ENCODE measurements around the gene PCNX3. TPM values are rescaled to one million over a fixed set of nuclear protein-coding genes. Genes with fewer than 3 reads are reported as not detected.
A peak's percentile ranks its signal among the peaks of the same experiment; 100 is the strongest.

Gene PCNX3
- total and polyA plus RNA-seq, 10 of the 15 experiments (the other 5 are each of a cell fraction or from before 2014, with no cell fraction given) = 0.03 to 46.6 (median 8.4) TPM

DNA sequence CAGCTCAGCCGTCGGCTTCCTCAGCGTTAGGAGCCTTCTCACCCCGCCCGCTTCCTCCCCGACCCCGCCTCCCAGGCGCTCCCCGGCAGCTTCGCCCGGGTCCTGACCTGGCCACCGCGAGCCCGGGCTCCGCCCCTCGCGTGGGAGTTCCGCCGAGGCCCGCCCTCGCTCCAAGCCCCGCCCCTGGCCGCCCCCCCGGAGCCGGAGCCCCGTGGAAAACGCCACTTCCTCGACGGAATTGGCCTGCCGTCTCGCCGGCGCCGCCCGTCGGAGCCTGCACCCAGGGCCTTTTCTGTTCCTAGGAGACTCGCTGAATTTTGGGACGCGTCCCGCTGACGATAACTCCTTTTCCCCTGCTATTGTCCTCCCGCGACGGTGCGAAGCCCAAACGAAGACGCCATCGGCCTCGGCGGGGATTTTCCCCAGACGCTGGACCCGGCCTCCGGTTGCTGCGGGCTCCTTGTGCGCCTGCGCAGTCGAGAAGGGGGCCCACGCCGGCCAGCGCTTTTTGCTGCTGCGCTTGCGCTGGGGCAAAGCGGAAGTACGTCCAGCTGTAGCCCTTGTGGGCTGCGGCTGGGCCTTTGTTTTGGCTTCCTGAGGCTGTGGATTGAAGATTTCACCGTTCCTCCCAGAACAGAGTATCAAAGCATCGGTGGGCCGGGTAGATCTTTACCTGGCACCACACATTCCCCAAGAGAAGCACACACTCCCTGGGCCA lies 37.1 kb downstream of the PCNX3 start (continued):
- TF ChIP-seq, protein P1, sequence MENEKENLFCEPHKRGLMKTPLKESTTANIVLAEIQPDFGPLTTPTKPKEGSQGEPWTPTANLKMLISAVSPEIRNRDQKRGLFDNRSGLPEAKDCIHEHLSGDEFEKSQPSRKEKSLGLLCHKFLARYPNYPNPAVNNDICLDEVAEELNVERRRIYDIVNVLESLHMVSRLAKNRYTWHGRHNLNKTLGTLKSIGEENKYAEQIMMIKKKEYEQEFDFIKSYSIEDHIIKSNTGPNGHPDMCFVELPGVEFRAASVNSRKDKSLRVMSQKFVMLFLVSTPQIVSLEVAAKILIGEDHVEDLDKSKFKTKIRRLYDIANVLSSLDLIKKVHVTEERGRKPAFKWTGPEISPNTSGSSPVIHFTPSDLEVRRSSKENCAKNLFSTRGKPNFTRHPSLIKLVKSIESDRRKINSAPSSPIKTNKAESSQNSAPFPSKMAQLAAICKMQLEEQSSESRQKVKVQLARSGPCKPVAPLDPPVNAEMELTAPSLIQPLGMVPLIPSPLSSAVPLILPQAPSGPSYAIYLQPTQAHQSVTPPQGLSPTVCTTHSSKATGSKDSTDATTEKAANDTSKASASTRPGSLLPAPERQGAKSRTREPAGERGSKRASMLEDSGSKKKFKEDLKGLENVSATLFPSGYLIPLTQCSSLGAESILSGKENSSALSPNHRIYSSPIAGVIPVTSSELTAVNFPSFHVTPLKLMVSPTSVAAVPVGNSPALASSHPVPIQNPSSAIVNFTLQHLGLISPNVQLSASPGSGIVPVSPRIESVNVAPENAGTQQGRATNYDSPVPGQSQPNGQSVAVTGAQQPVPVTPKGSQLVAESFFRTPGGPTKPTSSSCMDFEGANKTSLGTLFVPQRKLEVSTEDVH (IDR thresholded peaks at IDR 0.05; ENCODE audit: low read depth, partially characterized antibody) = peak; percentile 35
- TF ChIP-seq CBX5 (IDR thresholded peaks at IDR 0.05; ENCODE audit: low read depth) = no peak
- TF ChIP-seq RCOR1 (conservative IDR thresholded peaks at IDR 0.05; ENCODE audit: low read depth, low read length) = no peak
- TF ChIP-seq, protein P2, sequence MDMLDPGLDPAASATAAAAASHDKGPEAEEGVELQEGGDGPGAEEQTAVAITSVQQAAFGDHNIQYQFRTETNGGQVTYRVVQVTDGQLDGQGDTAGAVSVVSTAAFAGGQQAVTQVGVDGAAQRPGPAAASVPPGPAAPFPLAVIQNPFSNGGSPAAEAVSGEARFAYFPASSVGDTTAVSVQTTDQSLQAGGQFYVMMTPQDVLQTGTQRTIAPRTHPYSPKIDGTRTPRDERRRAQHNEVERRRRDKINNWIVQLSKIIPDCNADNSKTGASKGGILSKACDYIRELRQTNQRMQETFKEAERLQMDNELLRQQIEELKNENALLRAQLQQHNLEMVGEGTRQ (IDR thresholded peaks at IDR 0.05; ENCODE audit: borderline replicate concordance, low read depth, low read length) = no peak
- TF ChIP-seq, protein P3, sequence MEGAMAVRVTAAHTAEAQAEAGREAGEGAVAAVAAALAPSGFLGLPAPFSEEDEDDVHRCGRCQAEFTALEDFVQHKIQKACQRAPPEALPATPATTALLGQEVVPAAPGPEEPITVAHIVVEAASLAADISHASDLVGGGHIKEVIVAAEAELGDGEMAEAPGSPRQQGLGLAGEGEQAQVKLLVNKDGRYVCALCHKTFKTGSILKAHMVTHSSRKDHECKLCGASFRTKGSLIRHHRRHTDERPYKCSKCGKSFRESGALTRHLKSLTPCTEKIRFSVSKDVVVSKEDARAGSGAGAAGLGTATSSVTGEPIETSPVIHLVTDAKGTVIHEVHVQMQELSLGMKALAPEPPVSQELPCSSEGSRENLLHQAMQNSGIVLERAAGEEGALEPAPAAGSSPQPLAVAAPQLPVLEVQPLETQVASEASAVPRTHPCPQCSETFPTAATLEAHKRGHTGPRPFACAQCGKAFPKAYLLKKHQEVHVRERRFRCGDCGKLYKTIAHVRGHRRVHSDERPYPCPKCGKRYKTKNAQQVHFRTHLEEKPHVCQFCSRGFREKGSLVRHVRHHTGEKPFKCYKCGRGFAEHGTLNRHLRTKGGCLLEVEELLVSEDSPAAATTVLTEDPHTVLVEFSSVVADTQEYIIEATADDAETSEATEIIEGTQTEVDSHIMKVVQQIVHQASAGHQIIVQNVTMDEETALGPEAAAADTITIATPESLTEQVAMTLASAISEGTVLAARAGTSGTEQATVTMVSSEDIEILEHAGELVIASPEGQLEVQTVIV (IDR thresholded peaks at IDR 0.05; ENCODE audit: borderline replicate concordance, partially characterized antibody) = no peak
- TF ChIP-seq, protein P4, sequence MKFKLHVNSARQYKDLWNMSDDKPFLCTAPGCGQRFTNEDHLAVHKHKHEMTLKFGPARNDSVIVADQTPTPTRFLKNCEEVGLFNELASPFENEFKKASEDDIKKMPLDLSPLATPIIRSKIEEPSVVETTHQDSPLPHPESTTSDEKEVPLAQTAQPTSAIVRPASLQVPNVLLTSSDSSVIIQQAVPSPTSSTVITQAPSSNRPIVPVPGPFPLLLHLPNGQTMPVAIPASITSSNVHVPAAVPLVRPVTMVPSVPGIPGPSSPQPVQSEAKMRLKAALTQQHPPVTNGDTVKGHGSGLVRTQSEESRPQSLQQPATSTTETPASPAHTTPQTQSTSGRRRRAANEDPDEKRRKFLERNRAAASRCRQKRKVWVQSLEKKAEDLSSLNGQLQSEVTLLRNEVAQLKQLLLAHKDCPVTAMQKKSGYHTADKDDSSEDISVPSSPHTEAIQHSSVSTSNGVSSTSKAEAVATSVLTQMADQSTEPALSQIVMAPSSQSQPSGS (IDR thresholded peaks at IDR 0.05; ENCODE audit: low read length) = peak; percentile 24; the same call in 1 of the 2 replicates
- TF ChIP-seq ZBED1 (IDR thresholded peaks at IDR 0.05; ENCODE audit: borderline replicate concordance) = peak; percentile 23; the same call in 1 of the 2 replicates
- TF ChIP-seq SIN3A (IDR thresholded peaks at IDR 0.05; ENCODE audit: low read depth, low read length) = peak; percentile 69; the same call in 1 of the 2 replicates
- TF ChIP-seq SMC3 (IDR thresholded peaks at IDR 0.05; ENCODE audit: borderline replicate concordance, low read length) = no peak
- TF ChIP-seq ATF7 (IDR thresholded peaks at IDR 0.05; ENCODE audit: low read depth) = peak; percentile 48; the same call in 1 of the 2 replicates
- peak; percentile 46; the same call in 1 of the 2 replicates for TF ChIP-seq TCF12 (IDR thresholded peaks at IDR 0.05; ENCODE audit: low read depth, low read length)
- TF ChIP-seq NR2C1 (IDR thresholded peaks at IDR 0.05) = peak; percentile 24; the same call in 1 of the 2 replicates
- 0 out of 2 replicates have a peak, but pooled peaks have one; percentile 21 for TF ChIP-seq ZNF24 (IDR thresholded peaks at IDR 0.05)
- TF ChIP-seq HDAC6 (IDR thresholded peaks at IDR 0.05; ENCODE audit: unreplicated experiment) = no peak
- TF ChIP-seq, protein P5, sequence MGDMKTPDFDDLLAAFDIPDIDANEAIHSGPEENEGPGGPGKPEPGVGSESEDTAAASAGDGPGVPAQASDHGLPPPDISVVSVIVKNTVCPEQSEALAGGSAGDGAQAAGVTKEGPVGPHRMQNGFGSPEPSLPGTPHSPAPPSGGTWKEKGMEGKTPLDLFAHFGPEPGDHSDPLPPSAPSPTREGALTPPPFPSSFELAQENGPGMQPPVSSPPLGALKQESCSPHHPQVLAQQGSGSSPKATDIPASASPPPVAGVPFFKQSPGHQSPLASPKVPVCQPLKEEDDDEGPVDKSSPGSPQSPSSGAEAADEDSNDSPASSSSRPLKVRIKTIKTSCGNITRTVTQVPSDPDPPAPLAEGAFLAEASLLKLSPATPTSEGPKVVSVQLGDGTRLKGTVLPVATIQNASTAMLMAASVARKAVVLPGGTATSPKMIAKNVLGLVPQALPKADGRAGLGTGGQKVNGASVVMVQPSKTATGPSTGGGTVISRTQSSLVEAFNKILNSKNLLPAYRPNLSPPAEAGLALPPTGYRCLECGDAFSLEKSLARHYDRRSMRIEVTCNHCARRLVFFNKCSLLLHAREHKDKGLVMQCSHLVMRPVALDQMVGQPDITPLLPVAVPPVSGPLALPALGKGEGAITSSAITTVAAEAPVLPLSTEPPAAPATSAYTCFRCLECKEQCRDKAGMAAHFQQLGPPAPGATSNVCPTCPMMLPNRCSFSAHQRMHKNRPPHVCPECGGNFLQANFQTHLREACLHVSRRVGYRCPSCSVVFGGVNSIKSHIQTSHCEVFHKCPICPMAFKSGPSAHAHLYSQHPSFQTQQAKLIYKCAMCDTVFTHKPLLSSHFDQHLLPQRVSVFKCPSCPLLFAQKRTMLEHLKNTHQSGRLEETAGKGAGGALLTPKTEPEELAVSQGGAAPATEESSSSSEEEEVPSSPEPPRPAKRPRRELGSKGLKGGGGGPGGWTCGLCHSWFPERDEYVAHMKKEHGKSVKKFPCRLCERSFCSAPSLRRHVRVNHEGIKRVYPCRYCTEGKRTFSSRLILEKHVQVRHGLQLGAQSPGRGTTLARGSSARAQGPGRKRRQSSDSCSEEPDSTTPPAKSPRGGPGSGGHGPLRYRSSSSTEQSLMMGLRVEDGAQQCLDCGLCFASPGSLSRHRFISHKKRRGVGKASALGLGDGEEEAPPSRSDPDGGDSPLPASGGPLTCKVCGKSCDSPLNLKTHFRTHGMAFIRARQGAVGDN (IDR thresholded peaks at IDR 0.05) = peak; percentile 92
- TF ChIP-seq SUZ12 (IDR thresholded peaks at IDR 0.05; ENCODE audit: unreplicated experiment) = no peak
- TF ChIP-seq ETV6 (conservative IDR thresholded peaks at IDR 0.05 in 1 of 2, IDR thresholded peaks at IDR 0.05 in 1 of 2; ENCODE audit: borderline replicate concordance in 1 of 2, low read depth in 1 of 2) = no peak
